Karpas-422 (cell line): Measurements from ENCODE around the gene TM9SF4. TPM values are rescaled to one million over a fixed set of nuclear protein-coding genes. Genes with fewer than 3 reads are reported as not detected.

Source experiments
- DNase-seq: peaks from one replicate; pipeline ENCODE4 v3.0.0-alpha.2; 2015
- H2AFZ ChIP-seq: fragments of 200-600 bp; sonication (generic); 2 replicates; pipeline ENCODE4 v1.6.1; 2014; ENCODE audit warnings: antibody characterized with exemption, low read length, mixed read lengths
- H3K27ac ChIP-seq: fragments of 200-600 bp; sonication (generic); 2 replicates; pipeline ENCODE4 v1.5.1; 2014; ENCODE audit warnings: mild to moderate bottlenecking, low read length, moderate library complexity
- H3K27me3 ChIP-seq: fragments of 200-600 bp; sonication (generic); 2 replicates; pipeline ENCODE4 v1.6.1; 2014; ENCODE audit warnings: low read length, mixed read lengths
- H3K36me3 ChIP-seq: fragments of 200-600 bp; sonication (generic); 2 replicates; pipeline ENCODE4 v1.6.1; 2014; ENCODE audit warnings: low read length, mixed read lengths; ENCODE audit not compliant: insufficient read depth
- H3K4me1 ChIP-seq: fragments of 200-600 bp; sonication (generic); 2 replicates; pipeline ENCODE4 v1.6.1; 2014; ENCODE audit warnings: mild to moderate bottlenecking, low read length, mixed read lengths
- H3K4me2 ChIP-seq: fragments of 200-600 bp; sonication (generic); 2 replicates; pipeline ENCODE4 v1.6.1; 2014; ENCODE audit warnings: low read length, low read depth, mild to moderate bottlenecking; ENCODE audit not compliant: poor library complexity, severe bottlenecking
- H3K4me3 ChIP-seq: fragments of 200-600 bp; sonication (generic); 2 replicates; pipeline ENCODE4 v1.5.1; 2014; ENCODE audit warnings: mild to moderate bottlenecking, antibody characterized with exemption, low read length, mixed read lengths
- H3K79me2 ChIP-seq: fragments of 200-600 bp; sonication (generic); 2 replicates; pipeline ENCODE4 v1.6.1; 2014; ENCODE audit warnings: mild to moderate bottlenecking, low read length, mixed read lengths
- H3K9ac ChIP-seq: fragments of 200-600 bp; sonication (generic); 2 replicates; pipeline ENCODE4 v1.6.0; 2014; ENCODE audit warnings: low read length
- H3K9me2 ChIP-seq: fragments of 200-600 bp; sonication (generic), shearing (Covaris generic); replicated peaks from 2 replicates; pipeline ENCODE4 v1.6.0; 2014; ENCODE audit warnings: mild to moderate bottlenecking, low read length, moderate library complexity; ENCODE audit not compliant: insufficient read depth
- H3K9me3 ChIP-seq: fragments of 300-700, 200-600 bp; sonication (generic); 2 replicates; pipeline ENCODE4 v1.6.1; 2014; ENCODE audit warnings: low read length, mixed read lengths
- H4K20me1 ChIP-seq: fragments of 200-600 bp; sonication (generic); 2 replicates; pipeline ENCODE4 v1.6.1; 2014; ENCODE audit warnings: mild to moderate bottlenecking, antibody characterized with exemption, low read length, low read depth; ENCODE audit not compliant: insufficient read depth
- total RNA-seq: library from RNA; depleted of rRNA; stranded (reverse); fragments of >200 nt; shearing (Covaris generic); gene quantifications from 2 replicates; pipeline ENCODE4 v1.2.3, GENCODE V29; 2014; ENCODE audit warnings: low replicate concordance

The TM9SF4 gene
- total RNA-seq, 1 experiment from 2014 or later = 22.5 TPM

- no peak overlapping the region for H3K9ac ChIP-seq
- no peak overlapping the region for H3K4me2 ChIP-seq
- no peak overlapping the region for H2AFZ ChIP-seq
- no peaks in the 10 kb centered on the region for H3K79me2 ChIP-seq
- no peak overlapping the region for H3K27ac ChIP-seq
- H3K36me3 ChIP-seq = peaks cover 5% of the 10 kb centered on the region; the same call in 1 of the 2 replicates
- no peaks in the 10 kb centered on the region for H3K9me2 ChIP-seq
- no peak for DNase-seq
- H3K4me1 ChIP-seq = no peaks in the 10 kb centered on the region
- no peaks in the 10 kb centered on the region for H3K27me3 ChIP-seq
- no peak overlapping the region for H3K4me3 ChIP-seq
- no peaks in the 10 kb centered on the region for H3K9me3 ChIP-seq
- no peaks in the 10 kb centered on the region for H4K20me1 ChIP-seq
Measured at GRCh38 chr20:32157611-32158010, 48.1 kb downstream of the TM9SF4 start.

DNA sequence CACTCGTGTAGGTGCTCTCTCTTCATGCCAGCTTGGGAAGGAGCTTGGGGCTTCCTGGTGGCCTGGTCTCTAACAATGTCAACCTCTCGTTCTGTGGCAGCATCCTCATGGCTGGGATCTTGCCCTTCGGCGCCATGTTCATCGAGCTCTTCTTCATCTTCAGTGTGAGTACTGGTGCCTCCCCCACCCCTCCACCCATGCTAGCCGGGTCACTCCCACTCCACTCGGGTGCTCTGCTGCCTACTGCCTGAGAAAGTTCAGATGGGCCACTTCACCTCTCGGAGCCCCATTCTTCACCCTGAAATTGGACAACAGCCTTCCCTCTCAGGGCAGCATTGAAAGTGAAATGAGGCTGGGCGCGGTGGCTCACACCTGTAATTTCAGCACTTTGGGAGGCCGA is 48.8 kb downstream of the TM9SF4 start:
- peaks cover 5% of the 10 kb centered on the region; the same call in 1 of the 2 replicates for H3K36me3 ChIP-seq

DNA sequence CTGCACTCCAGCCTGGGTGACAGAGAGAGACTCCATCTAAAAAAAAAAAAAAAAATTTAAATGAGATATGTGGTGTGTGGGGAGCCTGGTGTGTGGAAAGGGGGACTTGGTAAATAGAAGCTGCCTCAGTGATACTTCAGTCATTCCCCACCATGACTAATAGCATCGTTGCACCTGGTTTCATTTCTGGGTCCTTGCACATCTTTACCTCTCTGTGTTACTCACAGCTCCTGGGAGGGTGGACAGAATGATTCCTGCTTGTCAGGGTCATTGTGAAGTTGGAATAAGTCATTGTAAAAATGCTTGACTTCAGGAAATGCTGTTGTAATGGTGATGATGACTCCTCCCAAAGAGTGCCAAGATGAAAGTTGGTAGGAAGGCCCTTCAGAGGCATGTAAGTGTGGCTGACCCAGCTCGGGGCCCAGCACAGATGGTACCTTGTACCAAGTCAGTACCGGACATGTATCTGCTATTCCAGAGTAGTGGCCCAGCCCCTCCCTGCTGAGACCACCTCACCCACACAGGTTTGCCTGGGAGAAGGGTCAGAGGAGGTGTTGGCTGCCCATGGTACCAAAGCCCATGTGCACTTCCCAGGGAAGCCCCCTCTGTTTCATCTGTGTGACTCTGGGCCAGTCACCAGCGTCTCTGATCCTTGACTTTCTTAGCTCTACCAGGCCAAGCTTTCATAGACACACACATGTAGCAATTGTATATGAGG is 49.6 kb downstream of the TM9SF4 start:
- Histone ChIP-seq H3K4me2 (no peak overlapping the region), H3K27me3 (no peaks in the 10 kb centered on the region), H3K4me3 (no peak overlapping the region), H3K9ac (no peak overlapping the region), H3K79me2 (no peaks in the 10 kb centered on the region), H2AFZ (no peak overlapping the region), H3K27ac (no peak overlapping the region), H3K9me3 (no peaks in the 10 kb centered on the region), H4K20me1 (no peaks in the 10 kb centered on the region), H3K9me2 (no peaks in the 10 kb centered on the region), H3K4me1 (no peaks in the 10 kb centered on the region), H3K36me3 (peaks cover 5% of the 10 kb centered on the region; the same call in 1 of the 2 replicates)
- no peak for DNase-seq

More for the DNA sequence above, 48.8 kb downstream of the TM9SF4 start:
- H3K4me1 ChIP-seq = no peaks in the 10 kb centered on the region
- H3K9me2 ChIP-seq = no peaks in the 10 kb centered on the region
- no peaks in the 10 kb centered on the region for H3K79me2 ChIP-seq
- no peaks in the 10 kb centered on the region for H3K9me3 ChIP-seq
- H2AFZ ChIP-seq = no peak overlapping the region
- no peaks in the 10 kb centered on the region for H3K27me3 ChIP-seq
- DNase-seq = no peak
- no peak overlapping the region for H3K9ac ChIP-seq
- no peak overlapping the region for H3K27ac ChIP-seq
- H3K4me3 ChIP-seq = no peak overlapping the region
- no peak overlapping the region for H3K4me2 ChIP-seq
- no peaks in the 10 kb centered on the region for H4K20me1 ChIP-seq

DNA sequence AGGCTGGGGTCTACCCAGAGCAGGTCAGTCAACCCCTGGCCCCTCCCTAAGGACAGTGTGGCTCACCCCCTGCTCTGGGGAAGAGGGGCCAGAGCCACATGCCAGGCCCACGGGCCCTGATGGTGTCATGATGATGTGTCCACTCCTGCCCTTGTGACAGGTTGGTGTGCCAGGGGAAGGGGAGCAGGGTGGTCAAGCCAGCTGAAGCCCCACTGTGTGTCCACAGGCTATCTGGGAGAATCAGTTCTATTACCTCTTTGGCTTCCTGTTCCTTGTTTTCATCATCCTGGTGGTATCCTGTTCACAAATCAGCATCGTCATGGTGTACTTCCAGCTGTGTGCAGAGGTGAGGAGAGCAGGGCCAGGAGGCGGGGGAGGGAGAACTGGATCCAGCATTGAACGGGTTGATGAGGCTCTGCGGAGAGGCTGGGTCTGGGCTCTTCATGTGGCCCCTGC is 50.3 kb downstream of the TM9SF4 start:
- DNase-seq = no peak
- H3K36me3 ChIP-seq = peaks cover 5% of the 10 kb centered on the region; the same call in 1 of the 2 replicates
- H4K20me1 ChIP-seq = no peaks in the 10 kb centered on the region
- H3K79me2 ChIP-seq = no peaks in the 10 kb centered on the region
- no peaks in the 10 kb centered on the region for H3K4me1 ChIP-seq
- H3K9ac ChIP-seq = no peak overlapping the region
- H3K4me3 ChIP-seq = no peak overlapping the region
- no peak overlapping the region for H3K4me2 ChIP-seq
- no peaks in the 10 kb centered on the region for H3K9me2 ChIP-seq
- no peaks in the 10 kb centered on the region for H3K27me3 ChIP-seq
- no peak overlapping the region for H3K27ac ChIP-seq
- H3K9me3 ChIP-seq = no peaks in the 10 kb centered on the region
- H2AFZ ChIP-seq = no peak overlapping the region

- Histone ChIP-seq H3K27ac (no peak overlapping the region), H3K27me3 (no peaks in the 10 kb centered on the region), H3K4me2 (no peak overlapping the region), H3K36me3 (peaks cover 5% of the 10 kb centered on the region; the same call in 1 of the 2 replicates), H3K9me3 (no peaks in the 10 kb centered on the region), H2AFZ (no peak overlapping the region), H3K79me2 (no peaks in the 10 kb centered on the region), H3K9me2 (no peaks in the 10 kb centered on the region), H3K4me3 (no peak overlapping the region), H3K4me1 (no peaks in the 10 kb centered on the region), H4K20me1 (no peaks in the 10 kb centered on the region), H3K9ac (no peak overlapping the region)
- DNase-seq = no peak
Measured at GRCh38 chr20:32160341-32160740, 50.8 kb downstream of the TM9SF4 start.

- DNase-seq = no peak
- Histone ChIP-seq H3K9ac (no peak overlapping the region), H3K9me3 (no peaks in the 10 kb centered on the region), H4K20me1 (no peaks in the 10 kb centered on the region), H2AFZ (no peak overlapping the region), H3K4me1 (no peaks in the 10 kb centered on the region), H3K4me3 (no peak overlapping the region), H3K27ac (no peak overlapping the region), H3K27me3 (no peaks in the 10 kb centered on the region), H3K36me3 (peaks cover 8% of the 10 kb centered on the region; the same call in 1 of the 2 replicates), H3K9me2 (no peaks in the 10 kb centered on the region), H3K4me2 (no peak overlapping the region), H3K79me2 (no peaks in the 10 kb centered on the region)
Measured at GRCh38 chr20:32162351-32162750, 52.8 kb downstream of the TM9SF4 start.

- Histone ChIP-seq H3K9ac (no peak overlapping the region), H3K4me2 (no peak overlapping the region), H3K9me2 (no peaks in the 10 kb centered on the region), H2AFZ (no peak overlapping the region), H3K4me1 (no peaks in the 10 kb centered on the region), H3K4me3 (no peak overlapping the region), H3K27me3 (no peaks in the 10 kb centered on the region), H4K20me1 (no peaks in the 10 kb centered on the region), H3K36me3 (peaks cover 8% of the 10 kb centered on the region; the same call in 1 of the 2 replicates), H3K27ac (no peak overlapping the region), H3K9me3 (no peaks in the 10 kb centered on the region), H3K79me2 (no peaks in the 10 kb centered on the region)
- no peak for DNase-seq
Measured at GRCh38 chr20:32163951-32164350, 54.4 kb downstream of the TM9SF4 start.

DNA sequence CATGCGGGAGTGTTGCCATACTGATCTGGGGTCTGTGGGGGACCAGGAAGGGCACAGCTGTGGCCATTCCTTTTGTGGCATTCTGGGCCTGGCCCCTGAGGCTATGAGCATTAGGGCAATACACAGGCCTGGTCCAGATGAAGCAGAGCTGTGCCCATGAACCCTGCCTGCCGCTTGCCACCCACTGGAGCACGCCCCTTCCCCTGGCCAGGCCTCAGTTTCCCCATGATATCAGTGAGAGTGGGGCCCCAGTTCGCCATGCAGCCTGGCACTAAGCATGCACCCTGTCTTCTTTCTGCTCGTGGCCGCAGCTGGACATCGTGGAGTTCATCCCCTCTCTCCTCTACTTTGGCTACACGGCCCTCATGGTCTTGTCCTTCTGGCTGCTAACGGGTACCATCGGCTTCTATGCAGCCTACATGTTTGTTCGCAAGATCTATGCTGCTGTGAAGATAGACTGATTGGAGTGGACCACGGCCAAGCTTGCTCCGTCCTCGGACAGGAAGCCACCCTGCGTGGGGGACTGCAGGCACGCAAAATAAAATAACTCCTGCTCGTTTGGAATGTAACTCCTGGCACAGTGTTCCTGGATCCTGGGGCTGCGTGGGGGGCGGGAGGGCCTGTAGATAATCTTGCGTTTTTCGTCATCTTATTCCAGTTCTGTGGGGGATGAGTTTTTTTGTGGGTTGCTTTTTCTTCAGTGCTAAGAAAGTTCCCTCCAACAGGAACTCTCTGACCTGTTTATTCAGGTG is 55.6 kb downstream of the TM9SF4 start:
- Histone ChIP-seq H2AFZ (no peak overlapping the region), H3K4me3 (no peak overlapping the region), H3K79me2 (no peaks in the 10 kb centered on the region), H3K9me3 (no peaks in the 10 kb centered on the region), H4K20me1 (no peaks in the 10 kb centered on the region), H3K36me3 (0 out of 2 replicates have a peak, but pooled peaks cover 3% of the 10 kb centered on the region), H3K27me3 (no peaks in the 10 kb centered on the region), H3K9me2 (no peaks in the 10 kb centered on the region), H3K4me1 (no peaks in the 10 kb centered on the region), H3K4me2 (no peak overlapping the region), H3K9ac (no peak overlapping the region), H3K27ac (no peak overlapping the region)
- DNase-seq = no peak
